KOPT-K1 (cell line): ENCODE measurements around the gene AKR1C2.
"Not testable (repeated sequence)": the region's sequence is repeated elsewhere in the genome, so short reads cannot be mapped to it uniquely, and the experiment has no call there.

Experiments used
- H3K27ac ChIP-seq: fragments of 200-600 bp; sonication (generic); 2 replicates; pipeline ENCODE4 v1.5.1; 2016; ENCODE audit warnings: antibody characterized with exemption, mild to moderate bottlenecking, low read depth, low read length; ENCODE audit not compliant: poor library complexity, severe bottlenecking
- H3K36me3 ChIP-seq: fragments of 200-600 bp; sonication (generic); 2 replicates; pipeline ENCODE4 v1.5.1; 2017; ENCODE audit warnings: antibody characterized with exemption, mild to moderate bottlenecking, low read length, moderate library complexity; ENCODE audit not compliant: insufficient read depth
- H3K9me3 ChIP-seq: fragments of 200-600 bp; sonication (generic); 2 replicates; pipeline ENCODE4 v1.5.1; 2017; ENCODE audit warnings: antibody characterized with exemption, low read length, mild to moderate bottlenecking; ENCODE audit not compliant: insufficient read depth, poor library complexity, severe bottlenecking

AKR1C2 gene

GRCh38 chr10:4942931-4943330 lies 60.7 kb downstream of the AKR1C2 start:
- H3K9me3 ChIP-seq, H3K27ac ChIP-seq, H3K36me3 ChIP-seq: not testable (repeated sequence)

- Histone ChIP-seq H3K9me3 (no peaks in the 10 kb centered on the region), H3K27ac (no peak overlapping the region), H3K36me3 (no peaks in the 10 kb centered on the region)
Measured at GRCh38 chr10:4941540-4942330, 61.9 kb downstream of the AKR1C2 start.

DNA sequence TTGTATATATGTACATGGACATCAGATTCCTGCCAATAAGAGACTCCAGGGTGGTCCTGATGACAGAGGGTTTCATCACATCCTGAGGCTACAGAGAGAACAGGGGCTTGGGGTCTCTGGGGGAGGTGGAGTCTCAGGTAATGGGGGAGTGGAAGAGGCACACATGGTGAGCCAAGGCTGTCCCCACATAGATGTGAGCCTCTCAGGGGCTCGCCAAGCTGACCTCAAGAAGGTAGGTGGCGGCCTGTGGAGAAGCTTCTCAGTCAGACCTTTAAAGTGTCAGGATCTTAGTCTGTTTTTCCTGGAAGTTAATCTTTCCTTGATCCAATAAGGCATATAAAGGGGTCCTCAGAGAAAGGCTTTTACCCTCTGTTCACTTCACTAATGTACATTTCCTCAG lies 62.7 kb downstream of the AKR1C2 start:
- H3K36me3 ChIP-seq, H3K9me3 ChIP-seq, H3K27ac ChIP-seq: not testable (repeated sequence)

DNA sequence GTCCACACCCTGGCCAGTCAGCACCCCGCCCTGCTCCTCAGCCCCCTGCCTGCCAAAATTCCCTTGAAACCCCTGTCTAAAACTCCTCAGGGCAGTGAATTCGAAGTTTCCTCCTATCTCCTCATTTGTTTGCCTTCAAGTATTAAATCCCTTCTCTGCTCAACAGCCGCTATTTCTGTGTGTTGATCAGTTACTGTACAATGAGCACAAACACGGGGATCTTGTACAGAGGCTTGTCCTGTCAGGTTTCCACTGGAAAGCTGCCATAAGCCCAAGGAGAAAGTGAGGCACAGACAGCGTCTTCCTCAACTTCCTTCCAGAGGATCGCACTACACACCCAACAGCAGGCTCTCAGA lies 63.6 kb downstream of the AKR1C2 start:
- H3K9me3 ChIP-seq, H3K27ac ChIP-seq, H3K36me3 ChIP-seq: not testable (repeated sequence)

DNA sequence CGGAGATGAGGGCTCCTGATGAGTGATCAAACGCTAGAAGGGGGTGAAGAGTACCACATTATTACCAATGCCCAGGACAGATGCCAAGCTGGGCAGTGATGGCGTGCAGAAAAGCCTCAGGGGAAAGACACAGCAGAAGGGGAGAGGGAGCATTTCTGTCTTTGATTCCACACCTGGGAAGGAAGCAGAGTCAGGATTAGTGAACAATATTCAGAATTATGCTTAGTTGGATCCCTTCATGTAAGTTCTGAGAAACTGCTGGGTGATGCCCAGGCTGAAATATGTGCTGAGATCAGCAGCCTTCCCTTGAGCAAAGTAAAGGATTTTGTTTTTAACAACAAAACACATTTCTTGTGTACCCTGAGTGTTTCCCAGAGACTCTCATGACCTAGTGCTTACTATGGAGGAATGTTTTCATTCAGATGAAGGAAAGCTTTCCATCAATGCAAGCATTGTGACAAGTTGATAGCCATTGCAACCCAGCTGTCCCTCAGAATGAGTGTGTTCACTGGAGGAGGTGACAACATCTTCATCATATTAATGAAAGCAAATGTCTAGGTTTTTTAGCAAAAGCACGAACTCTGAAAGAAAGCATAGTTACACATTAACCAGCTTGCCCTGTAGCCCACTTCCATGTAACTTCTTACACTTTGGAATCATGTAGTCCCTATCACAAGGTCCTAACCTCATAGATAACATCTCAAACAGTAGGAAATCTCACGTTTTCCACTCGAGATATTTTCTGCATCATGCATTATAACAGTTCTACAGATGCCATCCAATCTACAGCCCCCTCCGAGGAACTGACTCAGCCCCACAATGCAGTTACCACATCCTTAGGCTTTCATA lies 64.2 kb downstream of the AKR1C2 start:
- Histone ChIP-seq H3K9me3 (no peaks in the 10 kb centered on the region), H3K27ac (no peak overlapping the region)

More for the DNA sequence above, 64.2 kb downstream of the AKR1C2 start:
- H3K36me3 ChIP-seq: no peaks in the 10 kb centered on the region
